Ascending aorta (tissue), 2 donors: ENCODE data around the gene BMPER. TPM values are rescaled to one million over a fixed set of nuclear protein-coding genes. Genes with fewer than 3 reads are reported as not detected.

Source experiments
- DNase-seq, 2 donors: peaks; one replicate each; pipeline ENCODE4 v3.0.0-alpha.2; 2019; ENCODE audit warnings: low spot score in 2 of 2
- H3K27ac ChIP-seq, 2 donors: fragments of 200-600 bp; sonication (generic); one replicate each; pipeline ENCODE4 v1.5.1; 2016 to 2017; ENCODE audit warnings: mild to moderate bottlenecking in 1 of 2
- H3K27me3 ChIP-seq: fragments of 200-600 bp; sonication (generic); one replicate; pipeline ENCODE4 v1.5.1; 2017
- H3K36me3 ChIP-seq, 2 donors: fragments of 200-600 bp; sonication (generic); one replicate each; pipeline ENCODE4 v1.5.1; 2016
- H3K4me1 ChIP-seq, 2 donors: fragments of 200-600 bp; sonication (generic); one replicate each; pipeline ENCODE4 v1.5.1; 2016 to 2017; ENCODE audit warnings: mild to moderate bottlenecking in 1 of 2
- H3K4me3 ChIP-seq, 2 donors: fragments of 200-600 bp; sonication (generic); one replicate each; pipeline ENCODE4 v1.5.1; 2016 to 2017; ENCODE audit warnings: mild to moderate bottlenecking in 1 of 2
- H3K9me3 ChIP-seq, 2 donors: fragments of 200-600 bp; sonication (generic); one replicate each; pipeline ENCODE4 v1.5.1; 2016
- CTCF ChIP-seq, 3 experiments: fragments of 200-600 bp in 2 of 3; fragments of 450-650 bp in 1 of 3; sonication (generic) in 2 of 3; IDR thresholded peaks; one replicate each; pipeline ENCODE4 v1.5.1; 2016 to 2019; ENCODE audit warnings: antibody characterized with exemption in 3 of 3, mild to moderate bottlenecking in 1 of 3, moderate library complexity in 1 of 3
- intact Hi-C: fragments of 100-400 bp; cut with DNase I; formaldehyde crosslinking; loops from one replicate; pipeline ENCODE4 v1.15.1; 2023
- total RNA-seq: library from RNA; depleted of rRNA; stranded (reverse); fragments of >200 nt; gene quantifications from one replicate; pipeline ENCODE4 v1.1.0, GENCODE V29; 2016

Gene BMPER
- total RNA-seq, 1 donor from 2014 or later, result not detected

- no peak for DNase-seq
- intact Hi-C loops, result no loop called here
- Histone ChIP-seq H3K27me3 (no peaks in the 10 kb centered on the region), H3K27ac (no peak overlapping the region), H3K9me3 (no peaks in the 10 kb centered on the region), H3K4me3 (no peak overlapping the region), H3K36me3 (no peaks in the 10 kb centered on the region), H3K4me1 (no peaks in the 10 kb centered on the region)
- no peak for TF ChIP-seq CTCF (IDR thresholded peaks at IDR 0.05)
These were observed 204.8 kb downstream of the BMPER start for GRCh38 chr7:34109936-34110780.

- intact Hi-C loops, result no loop called here
- no peak for DNase-seq
- TF ChIP-seq CTCF (IDR thresholded peaks at IDR 0.05), result no peak
- Histone ChIP-seq H3K27me3 (no peaks in the 10 kb centered on the region), H3K9me3 (no peaks in the 10 kb centered on the region), H3K4me1 (no peaks in the 10 kb centered on the region), H3K36me3 (no peaks in the 10 kb centered on the region), H3K4me3 (no peak overlapping the region), H3K27ac (no peak overlapping the region)
These were observed 205.7 kb downstream of the BMPER start for GRCh38 chr7:34111031-34111430.

- H3K4me1 ChIP-seq, result no peaks in the 10 kb centered on the region
- DNase-seq, result no peak
- H3K27ac ChIP-seq, result no peak overlapping the region
- no peaks in the 10 kb centered on the region for H3K9me3 ChIP-seq
- no peak overlapping the region for H3K4me3 ChIP-seq
- H3K27me3 ChIP-seq, result no peaks in the 10 kb centered on the region
- intact Hi-C loops, result no loop called here
- no peak for TF ChIP-seq CTCF (IDR thresholded peaks at IDR 0.05)
- no peaks in the 10 kb centered on the region for H3K36me3 ChIP-seq
These were observed 210.2 kb downstream of the BMPER start for GRCh38 chr7:34115503-34115902.

- Histone ChIP-seq H3K4me1 (no peaks in the 10 kb centered on the region), H3K27ac (no peak overlapping the region), H3K27me3 (no peaks in the 10 kb centered on the region), H3K4me3 (no peak overlapping the region), H3K9me3 (no peaks in the 10 kb centered on the region), H3K36me3 (no peaks in the 10 kb centered on the region)
- intact Hi-C loops, result no loop called here
- no peak for DNase-seq
- no peak for TF ChIP-seq CTCF (IDR thresholded peaks at IDR 0.05)
These were observed 212.2 kb downstream of the BMPER start for GRCh38 chr7:34117573-34117972.

GRCh38 chr7:34121366-34121765 lies 216.0 kb downstream of the BMPER start:
- no peak overlapping the region for H3K27ac ChIP-seq
- intact Hi-C loops, result no loop called here
- TF ChIP-seq CTCF (IDR thresholded peaks at IDR 0.05), result no peak
- peaks cover 8 to 17% of the 10 kb centered on the region in 2 donors for H3K9me3 ChIP-seq
- H3K4me3 ChIP-seq, result no peak overlapping the region
- no peaks in the 10 kb centered on the region for H3K27me3 ChIP-seq
- no peaks in the 10 kb centered on the region for H3K4me1 ChIP-seq
- H3K36me3 ChIP-seq, result no peaks in the 10 kb centered on the region
- no peak for DNase-seq
